ENCODE results near the gene HMGB1. TPM values are rescaled to one million over a fixed set of nuclear protein-coding genes. Genes with fewer than 3 reads are reported as not detected.
A peak's percentile ranks its signal among the peaks of the same experiment; 100 is the strongest.

Gene HMGB1
- total RNA-seq, 1 experiment from 2014 or later = 567 TPM

- ChIA-PET CTCF (no interaction called here), POLR2A (ENCODE audit: unreplicated experiment) (no interaction called here)
- no peaks in the 10 kb centered on the region for H3K4me1 ChIP-seq (ENCODE audit: insufficient read depth, low read length)
- H3K27me3 ChIP-seq (ENCODE audit: low read length) = no peaks in the 10 kb centered on the region
- no peak for ATAC-seq
- no peaks in the 10 kb centered on the region for H4K20me1 ChIP-seq (ENCODE audit: low read length)
- no peak overlapping the region for H3K9ac ChIP-seq (ENCODE audit: low read length)
- no peaks in the 10 kb centered on the region for H3K9me2 ChIP-seq (replicated peaks; ENCODE audit: low read length)
- H3K4me3 ChIP-seq (ENCODE audit: low read length) = no peak overlapping the region
- H3K4me2 ChIP-seq (ENCODE audit: low read length) = no peak overlapping the region
- intact Hi-C loops (cut with micrococcal nuclease) = no loop called here
- BruUV-seq (replicated peaks) = no TSS peak
- H3K79me2 ChIP-seq (ENCODE audit: low read length) = no peaks in the 10 kb centered on the region
- no peaks in the 10 kb centered on the region for H3K9me3 ChIP-seq (ENCODE audit: low read length)
- H3K36me3 ChIP-seq (ENCODE audit: low read depth, low read length) = no peaks in the 10 kb centered on the region
- DNase-seq = no peak
- no peak overlapping the region for H3K27ac ChIP-seq (ENCODE audit: low read length)
- H3F3A ChIP-seq (ENCODE audit: low read length, unreplicated experiment) = no peaks in the 10 kb centered on the region
- no peak overlapping the region for H2AFZ ChIP-seq (ENCODE audit: low read length)
- TF ChIP-seq EZH2 (IDR thresholded peaks at IDR 0.05; ENCODE audit: low read length, unreplicated experiment) (no peak), EZH2phosphoT487 (IDR thresholded peaks at IDR 0.05; ENCODE audit: borderline replicate concordance, low read length) (no peak), CTCF (conservative IDR thresholded peaks at IDR 0.05; ENCODE audit: low read depth, low read length) (no peak)
Observed at GRCh38 chr13:30477346-30478195, 11.8 kb upstream of the HMGB1 start.

GRCh38 chr13:30473675-30474074 is 7.9 kb upstream of the HMGB1 start:
- H3K9me2 ChIP-seq (replicated peaks; ENCODE audit: low read length) = no peaks in the 10 kb centered on the region
- H3K4me2 ChIP-seq (ENCODE audit: low read length) = no peak overlapping the region
- no peaks in the 10 kb centered on the region for H4K20me1 ChIP-seq (ENCODE audit: low read length)
- no peak for DNase-seq
- H2AFZ ChIP-seq (ENCODE audit: low read length) = no peak overlapping the region
- CTCF ChIA-PET = no interaction called here
- no peaks in the 10 kb centered on the region for H3F3A ChIP-seq (ENCODE audit: low read length, unreplicated experiment)
- H3K36me3 ChIP-seq (ENCODE audit: low read depth, low read length) = no peaks in the 10 kb centered on the region
- POLR2A ChIA-PET (ENCODE audit: unreplicated experiment) = interaction anchor here (0.7 kb wide), 1 partner anchor 36 kb away, joined by 4 read pairs; no protein-coding TSS in a partner anchor
- H3K4me3 ChIP-seq (ENCODE audit: low read length) = no peak overlapping the region
- no peaks in the 10 kb centered on the region for H3K27me3 ChIP-seq (ENCODE audit: low read length)
- H3K79me2 ChIP-seq (ENCODE audit: low read length) = no peaks in the 10 kb centered on the region
- H3K9me3 ChIP-seq (ENCODE audit: low read length) = no peaks in the 10 kb centered on the region
- no TSS peak for BruUV-seq (replicated peaks)
- H3K27ac ChIP-seq (ENCODE audit: low read length) = no peak overlapping the region
- intact Hi-C loops (cut with micrococcal nuclease) = no loop called here
- H3K4me1 ChIP-seq (ENCODE audit: insufficient read depth, low read length) = no peaks in the 10 kb centered on the region
- H3K9ac ChIP-seq (ENCODE audit: low read length) = no peak overlapping the region
- no peak for TF ChIP-seq EZH2 (IDR thresholded peaks at IDR 0.05; ENCODE audit: low read length, unreplicated experiment)
- no peak for TF ChIP-seq EZH2phosphoT487 (IDR thresholded peaks at IDR 0.05; ENCODE audit: borderline replicate concordance, low read length)
- no peak for TF ChIP-seq CTCF (conservative IDR thresholded peaks at IDR 0.05; ENCODE audit: low read depth, low read length)
- no peak for ATAC-seq

- H3K4me3 ChIP-seq (ENCODE audit: low read length) = peak overlapping the region; percentile 84
- H3K4me1 ChIP-seq (ENCODE audit: insufficient read depth, low read length) = peaks cover 24% of the 10 kb centered on the region
- ATAC-seq (no peak), DNase-seq (peak; percentile 5)
- peaks cover 13% of the 10 kb centered on the region; the same call in 1 of the 2 replicates for H4K20me1 ChIP-seq (ENCODE audit: low read length)
- no peaks in the 10 kb centered on the region for H3K27me3 ChIP-seq (ENCODE audit: low read length)
- peaks cover 17% of the 10 kb centered on the region for H3K36me3 ChIP-seq (ENCODE audit: low read depth, low read length)
- POLR2A ChIA-PET (ENCODE audit: unreplicated experiment) = no interaction called here
- H3K9me3 ChIP-seq (ENCODE audit: low read length) = no peaks in the 10 kb centered on the region
- H3K4me2 ChIP-seq (ENCODE audit: low read length) = peak overlapping the region; percentile 91
- intact Hi-C loops (cut with micrococcal nuclease) = loop anchor here (1.0 to 5.0 kb wide), 6 partner anchors 85 to 695 kb away; partner anchors contain the start of genes HSPH1 and USPL1
- no peaks in the 10 kb centered on the region for H3K9me2 ChIP-seq (replicated peaks; ENCODE audit: low read length)
- H3K27ac ChIP-seq (ENCODE audit: low read length) = 0 out of 2 replicates have a peak overlapping the region, but pooled peaks have one; percentile 44
- H2AFZ ChIP-seq (ENCODE audit: low read length) = peak overlapping the region; percentile 84
- H3K79me2 ChIP-seq (ENCODE audit: low read length) = peaks cover 30% of the 10 kb centered on the region
- no TSS peak for BruUV-seq (replicated peaks)
- H3K9ac ChIP-seq (ENCODE audit: low read length) = peak overlapping the region; percentile 77
- H3F3A ChIP-seq (ENCODE audit: low read length, unreplicated experiment) = peaks cover 4% of the 10 kb centered on the region
- CTCF ChIA-PET = no interaction called here
- TF ChIP-seq EZH2 (IDR thresholded peaks at IDR 0.05; ENCODE audit: low read length, unreplicated experiment) (no peak), EZH2phosphoT487 (IDR thresholded peaks at IDR 0.05; ENCODE audit: borderline replicate concordance, low read length) (no peak), CTCF (conservative IDR thresholded peaks at IDR 0.05; ENCODE audit: low read depth, low read length) (no peak)
Observed at GRCh38 chr13:30466841-30467252, 1.1 kb upstream of the HMGB1 start.
